Mononuclear cell (primary cell): Measurements from ENCODE around the gene GNPAT. TPM values are rescaled to one million over a fixed set of nuclear protein-coding genes. Genes with fewer than 3 reads are reported as not detected.
A peak's percentile ranks its signal among the peaks of the same experiment; 100 is the strongest.

Experiments used
- H3K27me3 ChIP-seq: 2 replicates; pipeline ENCODE4 v1.6.0; 2011; ENCODE audit warnings: low read length, control low read depth; ENCODE audit not compliant: insufficient read depth
- H3K4me1 ChIP-seq: 2 replicates; pipeline ENCODE4 v1.5.1; 2011; ENCODE audit warnings: mild to moderate bottlenecking, low read length, control low read depth; ENCODE audit not compliant: insufficient read depth
- H3K4me3 ChIP-seq: 2 replicates; pipeline ENCODE4 v1.5.1; 2011; ENCODE audit warnings: mild to moderate bottlenecking, low read length, moderate library complexity
- H3K9me3 ChIP-seq: 2 replicates; pipeline ENCODE4 v1.5.1; 2011; ENCODE audit warnings: low read depth, mild to moderate bottlenecking, control low read depth, low read length
- total RNA-seq: library from RNA; depleted of rRNA; stranded (reverse); fragments of >200 nt; gene quantifications from one replicate; pipeline ENCODE4 v1.2.3, GENCODE V29; 2012

Gene GNPAT
- 17.8 TPM for total RNA-seq

GRCh38 chr1:231240883-231241735 lies at the start of gene GNPAT:
GNPAT (plus strand) TSS chr1:231241212; CDS start chr1:231241379, 167 bp downstream.
- peaks cover 50% of the 10 kb centered on the region for H3K4me1 ChIP-seq
- H3K4me3 ChIP-seq, result peak within 1 kb of the TSS; percentile 95
- H3K9me3 ChIP-seq, result no peaks in the 10 kb centered on the region
- no peaks in the 10 kb centered on the region for H3K27me3 ChIP-seq

GRCh38 chr1:231192620-231193163 lies 48.3 kb upstream of the GNPAT start:
- Histone ChIP-seq H3K4me1 (no peaks in the 10 kb centered on the region), H3K4me3 (no peak overlapping the region), H3K27me3 (peaks cover 5% of the 10 kb centered on the region), H3K9me3 (no peaks in the 10 kb centered on the region)

GRCh38 chr1:231193710-231194340 lies 47.2 kb upstream of the GNPAT start:
- H3K4me3 ChIP-seq, result no peak overlapping the region
- peaks cover 2% of the 10 kb centered on the region for H3K27me3 ChIP-seq
- H3K9me3 ChIP-seq, result no peaks in the 10 kb centered on the region
- H3K4me1 ChIP-seq, result no peaks in the 10 kb centered on the region

- no peak overlapping the region for H3K4me3 ChIP-seq
- no peaks in the 10 kb centered on the region for H3K4me1 ChIP-seq
- H3K27me3 ChIP-seq, result peaks cover 2% of the 10 kb centered on the region
- no peaks in the 10 kb centered on the region for H3K9me3 ChIP-seq
Observed at GRCh38 chr1:231194476-231194842, 46.6 kb upstream of the GNPAT start.

- H3K27me3 ChIP-seq, result peaks cover 1% of the 10 kb centered on the region
- H3K4me1 ChIP-seq, result no peaks in the 10 kb centered on the region
- no peaks in the 10 kb centered on the region for H3K9me3 ChIP-seq
- no peak overlapping the region for H3K4me3 ChIP-seq
Observed at GRCh38 chr1:231194843-231195516, 46.0 kb upstream of the GNPAT start.

GRCh38 chr1:231196307-231196706 lies 44.7 kb upstream of the GNPAT start:
- H3K9me3 ChIP-seq, result no peaks in the 10 kb centered on the region
- H3K27me3 ChIP-seq, result no peaks in the 10 kb centered on the region
- H3K4me1 ChIP-seq, result no peaks in the 10 kb centered on the region
- no peak overlapping the region for H3K4me3 ChIP-seq

GRCh38 chr1:231196728-231197127 lies 44.3 kb upstream of the GNPAT start:
- Histone ChIP-seq H3K4me3 (no peak overlapping the region), H3K4me1 (no peaks in the 10 kb centered on the region), H3K27me3 (no peaks in the 10 kb centered on the region), H3K9me3 (no peaks in the 10 kb centered on the region)

GRCh38 chr1:231199868-231200267 lies 41.1 kb upstream of the GNPAT start:
- Histone ChIP-seq H3K4me3 (no peak overlapping the region), H3K27me3 (no peaks in the 10 kb centered on the region), H3K4me1 (no peaks in the 10 kb centered on the region), H3K9me3 (no peaks in the 10 kb centered on the region)

- Histone ChIP-seq H3K9me3 (no peaks in the 10 kb centered on the region), H3K27me3 (no peaks in the 10 kb centered on the region), H3K4me3 (no peak overlapping the region), H3K4me1 (no peaks in the 10 kb centered on the region)
Observed at GRCh38 chr1:231200388-231201031, 40.5 kb upstream of the GNPAT start.

GRCh38 chr1:231201375-231201978 lies 39.5 kb upstream of the GNPAT start:
- no peak overlapping the region for H3K4me3 ChIP-seq
- H3K9me3 ChIP-seq, result no peaks in the 10 kb centered on the region
- H3K4me1 ChIP-seq, result no peaks in the 10 kb centered on the region
- H3K27me3 ChIP-seq, result no peaks in the 10 kb centered on the region

GRCh38 chr1:231201979-231202633 lies 38.9 kb upstream of the GNPAT start:
- Histone ChIP-seq H3K4me3 (no peak overlapping the region), H3K4me1 (no peaks in the 10 kb centered on the region), H3K27me3 (no peaks in the 10 kb centered on the region), H3K9me3 (no peaks in the 10 kb centered on the region)

GRCh38 chr1:231203259-231204057 lies 37.6 kb upstream of the GNPAT start:
- Histone ChIP-seq H3K4me1 (no peaks in the 10 kb centered on the region), H3K9me3 (no peaks in the 10 kb centered on the region)

GRCh38 chr1:231206856-231207255 lies 34.2 kb upstream of the GNPAT start:
- H3K4me1 ChIP-seq, result peaks cover 9% of the 10 kb centered on the region
- H3K4me3 ChIP-seq, result no peak overlapping the region
- H3K27me3 ChIP-seq, result no peaks in the 10 kb centered on the region
- H3K9me3 ChIP-seq, result no peaks in the 10 kb centered on the region

More at GRCh38 chr1:231203259-231204057, 37.6 kb upstream of the GNPAT start:
- Histone ChIP-seq H3K27me3 (no peaks in the 10 kb centered on the region), H3K4me3 (no peak overlapping the region)
